Measurements from ENCODE around the gene DDC. TPM values are rescaled to one million over a fixed set of nuclear protein-coding genes. Genes with fewer than 3 reads are reported as not detected.

DDC gene
- total and polyA plus RNA-seq, 2 donors (not counting 3 experiments of a cell fraction or from before 2014, with no cell fraction given) = not detected

- FAIRE-seq (no peak), DNase-seq (ENCODE audit: low read depth, low spot score) (no peak)
- H3K9ac ChIP-seq (replicated peaks; ENCODE audit: extremely low read depth, insufficient read depth, low read length) = no peak overlapping the region
- no peaks in the 10 kb centered on the region for H3K4me1 ChIP-seq (ENCODE audit: control insufficient read depth, extremely low read depth, insufficient read depth, low read length)
- intact Hi-C loops (cut with micrococcal nuclease) = no loop called here
- ChIA-PET POLR2A (no interaction called here), CTCF (no interaction called here)
- H3K4me3 ChIP-seq (replicated peaks in 1 of 3; ENCODE audit: insufficient read depth in 1 of 3, low read depth in 1 of 3, low read length in 3 of 3) = no peak overlapping the region
- no peaks in the 10 kb centered on the region for H3K79me2 ChIP-seq (ENCODE audit: control insufficient read depth, insufficient read depth, low read length)
- dilution Hi-C loops (cut with MboI; ENCODE audit: extremely low pct_ligation_motif_present, low sequenced_read_pairs) = no loop called here
- no peak overlapping the region for H3K4me2 ChIP-seq (ENCODE audit: insufficient read depth, low read length)
- no peaks in the 10 kb centered on the region for H3K9me1 ChIP-seq (replicated peaks; ENCODE audit: control insufficient read depth, extremely low read depth, insufficient read depth, low read length)
- H2AFZ ChIP-seq (ENCODE audit: low read depth, low read length) = no peak overlapping the region
- H3K27me3 ChIP-seq (ENCODE audit: control insufficient read depth in 2 of 2, insufficient read depth in 2 of 2, low read length in 2 of 2) = peaks cover 0 to 2% of the 10 kb centered on the region in 2 experiments
- no TSS peak for BruUV-seq (replicated peaks)
- H3K9me3 ChIP-seq (replicated peaks; ENCODE audit: control insufficient read depth, insufficient read depth, low read length) = no peaks in the 10 kb centered on the region
- H4K20me1 ChIP-seq (replicated peaks; ENCODE audit: control insufficient read depth, extremely low read depth, insufficient read depth, low read length) = no peaks in the 10 kb centered on the region
- TF ChIP-seq MYC (IDR thresholded peaks at IDR 0.05; ENCODE audit: low read depth, low read length) = no peak
- no peaks in the 10 kb centered on the region for H3K36me3 ChIP-seq (ENCODE audit: control insufficient read depth in 2 of 2, extremely low read depth in 1 of 2, insufficient read depth in 2 of 2, low read length in 2 of 2)
- H3K27ac ChIP-seq (ENCODE audit: insufficient read depth, low read depth, low read length) = no peak overlapping the region
Measured at GRCh38 chr7:50540785-50541579, 24.2 kb downstream of the DDC start.

- ChIA-PET CTCF (no interaction called here), POLR2A (interaction anchor here (0.6 kb wide), 1 partner anchor 69 kb away, joined by 3 read pairs; no protein-coding TSS in a partner anchor)
- no peaks in the 10 kb centered on the region for H3K27me3 ChIP-seq (ENCODE audit: control insufficient read depth in 2 of 2, insufficient read depth in 2 of 2, low read length in 2 of 2)
- no peak overlapping the region for H3K27ac ChIP-seq (ENCODE audit: insufficient read depth, low read depth, low read length)
- no TSS peak for BruUV-seq (replicated peaks)
- no peak overlapping the region for H3K9ac ChIP-seq (replicated peaks; ENCODE audit: extremely low read depth, insufficient read depth, low read length)
- DNase-seq (ENCODE audit: low read depth, low spot score) (no peak), FAIRE-seq (no peak)
- intact Hi-C loops (cut with micrococcal nuclease) (no loop called here), dilution Hi-C loops (cut with MboI; ENCODE audit: extremely low pct_ligation_motif_present, low sequenced_read_pairs) (no loop called here)
- no peaks in the 10 kb centered on the region for H3K9me3 ChIP-seq (replicated peaks; ENCODE audit: control insufficient read depth, insufficient read depth, low read length)
- TF ChIP-seq MYC (IDR thresholded peaks at IDR 0.05; ENCODE audit: low read depth, low read length) (no peak), EZH2 (IDR thresholded peaks at IDR 0.05; ENCODE audit: borderline replicate concordance, low read depth, low read length, severe bottlenecking) (no peak), CTCF (IDR thresholded peaks at IDR 0.05; ENCODE audit: extremely low read depth in 1 of 2, insufficient read depth in 1 of 2, low read depth in 1 of 2, low read length in 2 of 2) (no peak), JUN (IDR thresholded peaks at IDR 0.05; ENCODE audit: borderline replicate concordance, insufficient read depth, insufficient read length, low read depth) (no peak), GATA2 (IDR thresholded peaks at IDR 0.05; ENCODE audit: insufficient read depth, insufficient read length, low read depth, low read length) (no peak)
- no peaks in the 10 kb centered on the region for H3K9me1 ChIP-seq (replicated peaks; ENCODE audit: control insufficient read depth, extremely low read depth, insufficient read depth, low read length)
- no peaks in the 10 kb centered on the region for H3K36me3 ChIP-seq (ENCODE audit: control insufficient read depth in 2 of 2, extremely low read depth in 1 of 2, insufficient read depth in 2 of 2, low read length in 2 of 2)
- H2AFZ ChIP-seq (ENCODE audit: low read depth, low read length) = no peak overlapping the region
- no peaks in the 10 kb centered on the region for H3K79me2 ChIP-seq (ENCODE audit: control insufficient read depth, insufficient read depth, low read length)
- no peak overlapping the region for H3K4me3 ChIP-seq (replicated peaks in 1 of 3; ENCODE audit: insufficient read depth in 1 of 3, low read depth in 1 of 3, low read length in 3 of 3)
- no peaks in the 10 kb centered on the region for H4K20me1 ChIP-seq (replicated peaks; ENCODE audit: control insufficient read depth, extremely low read depth, insufficient read depth, low read length)
- no peak overlapping the region for H3K4me2 ChIP-seq (ENCODE audit: insufficient read depth, low read length)
- peaks cover 2% of the 10 kb centered on the region for H3K4me1 ChIP-seq (ENCODE audit: control insufficient read depth, extremely low read depth, insufficient read depth, low read length)
Measured at GRCh38 chr7:50539725-50540124, 25.5 kb downstream of the DDC start.
